GDM1 (cell line): ENCODE measurements around the gene ARMC3.

Source experiments
- DNase-seq: peaks from one replicate; lab custom pipeline; 2025; lab: John Stamatoyannopoulos, UW

ARMC3 gene

DNA sequence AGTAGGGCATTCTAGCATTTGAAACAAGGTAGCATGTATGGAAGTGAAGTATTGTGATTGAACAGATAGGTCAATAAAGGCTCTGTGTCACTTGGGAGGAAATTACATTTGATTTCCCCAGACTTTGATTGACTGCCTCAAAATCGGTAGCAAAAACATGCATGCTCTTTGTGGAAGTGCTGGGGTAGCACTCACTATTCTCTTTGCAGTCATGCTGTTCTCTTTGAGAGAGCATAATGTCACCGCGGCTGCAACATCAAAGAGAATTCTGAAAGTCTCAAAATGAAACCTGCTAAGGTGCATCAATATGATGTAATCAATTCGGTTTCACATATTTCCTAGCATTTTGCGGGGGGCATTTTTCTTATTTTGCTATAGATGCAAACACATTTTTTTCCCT lies 64.2 kb downstream of the ARMC3 start:
- no peak for DNase-seq

DNA sequence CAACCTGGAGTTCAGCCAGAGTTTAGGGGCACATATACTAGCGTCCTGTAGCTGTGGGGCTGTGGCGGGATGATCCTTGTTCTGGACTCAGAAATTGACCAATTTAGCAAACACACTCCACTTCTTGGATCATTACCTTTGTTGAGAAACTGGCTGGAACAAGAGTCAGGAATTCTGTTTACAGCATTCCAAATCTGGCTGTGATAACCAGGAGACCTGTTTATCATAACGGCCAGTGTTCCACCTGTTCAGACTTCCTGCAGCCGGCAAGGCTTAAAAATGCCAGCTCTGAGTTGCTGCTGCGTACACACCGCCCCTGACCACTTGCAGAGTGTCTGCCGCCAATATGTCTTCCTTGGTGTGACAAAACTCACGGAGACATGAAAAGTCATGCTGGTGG lies 64.8 kb downstream of the ARMC3 start:
- DNase-seq: no peak

DNA sequence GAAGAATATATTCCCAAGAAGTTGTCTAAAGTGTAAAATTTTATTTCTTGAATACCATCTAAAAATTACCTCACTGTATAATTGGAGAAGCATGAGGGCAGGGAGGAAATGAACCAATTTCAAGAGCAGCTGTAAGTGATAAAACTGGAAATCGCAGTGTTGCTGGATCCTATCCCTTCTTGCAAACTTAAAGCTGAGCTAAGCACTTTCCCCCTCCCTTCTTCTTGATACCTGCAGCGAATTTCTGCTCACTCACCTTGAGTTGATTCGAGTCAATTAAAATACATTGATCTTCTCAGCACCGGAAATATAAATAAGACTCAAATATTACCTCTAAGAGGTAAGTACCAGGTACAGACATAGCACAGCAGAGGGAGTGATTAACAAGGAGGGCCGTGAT lies 65.5 kb downstream of the ARMC3 start:
- no peak for DNase-seq

DNA sequence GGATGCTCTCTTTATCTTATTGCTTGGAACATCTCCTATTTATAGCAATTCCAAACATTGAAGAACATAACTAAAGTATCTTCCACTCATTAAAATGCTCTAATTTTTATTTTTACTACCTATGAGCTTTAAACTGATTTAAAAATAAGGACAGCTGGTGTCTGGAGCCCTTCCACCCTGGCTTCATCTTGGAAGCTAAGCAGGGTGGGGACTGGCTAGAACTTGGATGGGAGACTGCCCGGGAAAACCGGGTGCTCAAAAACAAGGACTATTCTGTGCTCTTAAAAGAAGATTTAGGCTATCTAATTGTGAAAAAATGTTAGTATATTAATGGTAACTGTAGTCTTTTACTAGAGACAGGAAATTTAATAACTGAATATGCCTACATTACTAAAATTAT lies 69.2 kb downstream of the ARMC3 start:
- DNase-seq: no peak

DNA sequence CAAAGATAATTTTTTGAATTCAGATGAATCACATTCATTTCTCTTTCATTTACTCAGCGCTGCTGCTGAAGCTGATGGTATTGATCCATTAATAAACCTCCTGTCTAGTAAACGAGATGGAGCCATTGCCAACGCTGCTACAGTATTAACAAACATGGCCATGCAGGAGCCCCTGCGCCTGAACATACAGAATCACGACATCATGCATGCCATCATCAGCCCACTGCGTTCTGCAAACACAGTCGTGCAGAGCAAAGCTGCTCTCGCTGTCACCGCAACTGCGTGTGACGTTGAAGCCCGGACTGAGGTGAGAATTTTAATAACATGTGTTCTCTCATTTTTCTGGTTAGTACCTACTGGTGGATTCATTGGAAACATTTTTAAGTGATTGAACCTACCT lies 70.2 kb downstream of the ARMC3 start:
- DNase-seq: no peak

DNA sequence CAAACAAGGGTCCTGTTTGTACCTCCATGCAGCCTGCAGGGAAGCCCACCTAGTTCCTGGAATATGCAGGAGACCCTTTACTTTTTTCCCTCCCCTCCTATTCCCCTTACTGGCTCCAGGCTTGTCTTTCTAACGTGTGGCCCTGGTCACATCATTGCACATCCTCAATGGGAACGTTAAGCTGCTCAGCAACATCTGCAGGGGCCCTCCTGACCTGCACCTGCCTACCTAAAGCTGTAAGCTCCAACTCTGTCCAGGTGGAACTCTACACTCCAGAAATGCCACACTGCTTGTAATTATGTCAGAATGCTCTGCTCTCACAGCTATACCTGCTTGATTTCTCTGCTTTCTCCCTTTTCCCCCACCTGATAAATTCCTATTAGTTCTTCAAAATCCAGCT lies 72.1 kb downstream of the ARMC3 start:
- no peak for DNase-seq

DNA sequence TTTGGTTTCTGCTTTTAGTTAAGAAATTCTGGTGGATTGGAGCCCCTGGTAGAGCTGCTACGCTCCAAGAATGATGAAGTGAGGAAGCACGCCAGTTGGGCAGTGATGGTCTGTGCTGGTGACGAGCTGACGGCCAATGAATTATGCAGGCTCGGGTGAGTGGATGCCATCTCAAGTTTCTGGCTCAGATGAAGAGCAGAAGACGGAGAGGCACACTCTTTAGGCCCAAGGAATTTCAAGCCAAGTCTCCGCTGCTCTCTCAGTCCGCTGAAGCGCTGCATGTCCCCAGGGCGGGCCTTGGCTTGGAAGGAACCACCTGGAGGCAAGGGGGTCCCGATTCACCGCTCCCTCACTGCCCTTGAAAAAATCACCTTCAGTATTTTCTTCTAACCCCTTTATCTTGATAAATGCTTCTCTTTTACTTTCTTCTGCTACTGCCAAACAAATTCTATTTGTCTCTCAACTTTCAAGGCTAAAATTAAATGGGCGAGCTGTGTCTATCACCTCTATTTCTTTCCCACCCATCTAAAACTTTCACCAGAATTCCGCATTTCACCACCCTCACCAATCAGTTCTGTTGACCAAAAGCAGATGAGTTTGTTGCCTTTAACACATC lies 74.2 kb downstream of the ARMC3 start:
- DNase-seq: no peak

DNA sequence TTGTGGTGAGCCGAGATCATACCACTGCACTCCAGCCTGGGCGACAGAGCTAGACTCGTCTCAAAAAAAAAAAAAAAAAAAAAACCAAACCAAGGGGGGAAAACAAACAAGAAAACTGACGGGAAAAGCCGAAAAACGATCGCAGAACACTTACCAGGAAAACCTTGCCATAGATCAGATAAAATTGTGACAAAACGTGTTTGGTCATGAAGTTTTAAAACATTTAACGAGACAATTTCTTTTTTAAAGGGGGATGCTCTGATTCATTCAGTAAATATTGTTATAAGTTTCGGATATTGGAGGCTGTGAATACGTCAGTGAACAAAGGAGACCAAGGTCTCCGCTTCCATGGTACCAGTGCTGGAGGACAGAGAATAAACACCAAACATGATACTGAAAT lies 77.3 kb downstream of the ARMC3 start:
- no peak for DNase-seq

DNA sequence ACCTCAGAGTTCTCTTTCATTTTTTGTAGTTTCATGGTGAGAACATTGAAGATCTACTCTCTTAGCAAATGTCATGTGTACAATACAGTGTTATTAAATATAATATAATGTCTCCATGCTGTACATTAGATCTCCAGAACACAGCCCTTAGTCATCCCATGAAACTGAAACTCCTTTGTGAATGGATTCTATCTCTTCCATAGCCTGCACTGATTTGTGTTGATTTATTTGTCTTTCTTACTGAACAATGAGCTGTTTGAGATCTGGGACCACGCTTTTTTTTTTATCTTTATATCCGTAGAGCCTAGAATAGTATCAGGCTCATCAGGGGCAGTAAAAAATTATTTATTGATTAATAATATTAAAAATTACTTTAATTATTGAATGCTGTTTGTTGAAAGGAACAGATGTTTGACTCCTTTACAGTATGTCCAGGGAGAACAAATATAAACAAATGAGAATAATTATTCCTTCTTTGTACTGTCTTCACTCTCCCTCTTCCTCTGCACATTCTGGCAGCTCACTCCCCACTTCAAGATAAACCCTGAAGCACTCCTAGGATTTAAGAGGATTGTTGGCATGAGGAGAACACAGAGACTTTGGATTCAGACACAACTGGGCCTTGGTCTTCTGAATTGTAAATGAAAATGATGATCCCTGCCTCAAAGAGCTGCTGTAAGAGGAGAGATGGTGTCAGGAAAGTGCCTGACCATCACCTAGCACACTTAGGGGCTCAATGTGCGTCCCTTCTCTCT lies 85.9 kb downstream of the ARMC3 start:
- no peak for DNase-seq

DNA sequence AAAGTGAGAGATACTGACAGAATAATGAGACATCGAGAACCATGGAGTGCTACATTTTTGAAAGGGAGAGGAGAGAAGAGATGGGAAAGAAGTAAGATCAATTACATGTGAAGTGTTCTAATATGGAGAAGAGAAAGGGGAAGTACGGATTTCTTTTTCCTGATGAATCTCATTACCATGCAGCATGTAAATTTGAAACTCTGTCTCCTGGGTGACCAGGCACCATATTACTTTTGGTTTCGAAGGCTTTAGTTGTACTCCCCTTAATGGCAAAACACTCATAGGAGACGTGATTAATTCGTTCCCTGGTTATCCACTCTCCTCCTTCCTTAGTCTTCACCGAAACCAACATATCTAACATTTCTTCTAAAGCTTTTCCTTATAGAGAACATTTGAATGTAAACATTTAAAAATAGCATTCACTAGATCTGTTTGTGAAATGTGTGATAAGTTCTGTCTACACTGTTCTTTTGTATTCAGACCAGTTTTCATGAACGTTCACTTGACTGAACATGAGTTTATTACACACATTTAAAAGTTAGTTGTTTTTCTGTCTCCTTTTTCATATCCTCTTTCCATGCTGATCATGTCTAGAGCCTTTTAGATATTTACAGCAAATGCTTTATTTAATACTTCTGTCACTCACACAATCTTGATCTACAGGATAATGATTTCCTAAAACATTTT lies 87.3 kb downstream of the ARMC3 start:
- no peak for DNase-seq

DNA sequence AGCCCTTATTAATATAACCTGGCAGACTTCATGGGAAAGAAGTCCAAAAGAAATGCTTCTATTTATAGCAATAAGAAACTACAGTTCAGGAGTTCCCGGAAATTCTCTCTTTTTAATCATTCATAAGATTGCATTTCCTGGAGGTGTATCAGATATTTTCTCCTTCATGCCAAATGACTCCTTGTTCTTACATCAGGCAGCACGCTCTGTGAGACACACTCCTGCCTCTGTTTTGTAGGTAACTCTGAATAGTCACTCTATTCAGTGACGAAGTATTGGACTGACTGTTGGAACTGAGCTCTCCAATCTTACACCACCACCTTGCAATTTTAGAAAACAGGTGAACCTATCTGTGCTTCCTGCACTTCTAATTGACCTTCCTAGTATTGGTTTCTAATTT lies 88.8 kb downstream of the ARMC3 start:
- DNase-seq: no peak

DNA sequence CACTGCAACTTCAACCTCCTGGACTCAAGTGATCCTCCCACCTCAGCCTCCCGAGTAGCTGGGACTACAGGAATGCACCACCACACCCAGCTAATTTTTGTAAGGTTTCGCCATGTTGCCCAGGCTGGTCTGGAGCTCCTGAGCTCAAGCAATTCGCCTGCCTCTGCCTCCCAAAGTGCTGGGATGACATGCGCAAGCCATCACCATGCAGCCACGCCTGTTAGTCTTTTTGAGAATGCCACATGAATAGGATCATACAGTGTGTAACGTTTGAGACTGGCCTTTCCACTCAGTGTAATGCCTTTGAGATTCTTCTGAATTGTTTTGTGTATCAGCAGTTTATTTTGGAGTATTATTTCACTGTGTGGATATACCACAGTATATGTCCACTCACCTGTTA lies 91.8 kb downstream of the ARMC3 start:
- DNase-seq: no peak

DNA sequence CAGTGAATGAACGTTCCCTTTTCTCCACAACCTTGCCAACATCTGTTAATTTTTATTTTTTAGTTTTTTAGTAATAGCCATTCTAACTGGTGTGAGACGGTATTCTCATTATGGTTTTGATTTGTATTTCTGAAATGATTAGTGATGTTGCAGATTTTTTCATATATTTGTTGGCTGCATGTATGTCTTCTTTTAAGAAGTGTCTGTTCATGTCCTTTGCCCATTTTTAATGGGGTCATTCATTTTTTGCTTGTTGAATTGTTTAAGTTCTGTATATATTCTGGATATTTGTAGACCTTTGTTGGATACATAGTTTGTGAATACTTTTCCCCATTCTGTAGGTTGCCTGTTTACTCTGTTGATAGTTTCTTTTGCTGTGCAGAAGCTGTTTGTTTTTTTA lies 93.6 kb downstream of the ARMC3 start:
- no peak for DNase-seq

DNA sequence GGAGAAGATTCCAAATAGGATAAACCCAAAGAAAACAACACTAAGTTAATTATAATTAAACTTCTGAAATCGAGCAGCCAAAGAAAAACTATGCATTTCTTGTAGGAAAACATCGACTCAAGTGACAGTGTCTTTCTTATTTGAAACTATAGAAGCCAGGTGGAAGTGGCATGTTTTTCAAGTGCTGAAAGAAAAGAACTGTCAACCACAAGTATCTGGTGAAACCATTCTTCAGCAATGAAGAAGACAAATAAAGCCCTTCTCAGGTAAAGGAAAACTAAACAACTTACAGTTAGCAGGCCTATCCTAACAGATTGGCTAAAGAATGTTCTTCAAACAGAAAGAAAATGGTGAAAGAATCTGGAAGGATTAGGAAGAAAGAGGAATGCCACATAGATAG lies 96.1 kb downstream of the ARMC3 start:
- DNase-seq: no peak

DNA sequence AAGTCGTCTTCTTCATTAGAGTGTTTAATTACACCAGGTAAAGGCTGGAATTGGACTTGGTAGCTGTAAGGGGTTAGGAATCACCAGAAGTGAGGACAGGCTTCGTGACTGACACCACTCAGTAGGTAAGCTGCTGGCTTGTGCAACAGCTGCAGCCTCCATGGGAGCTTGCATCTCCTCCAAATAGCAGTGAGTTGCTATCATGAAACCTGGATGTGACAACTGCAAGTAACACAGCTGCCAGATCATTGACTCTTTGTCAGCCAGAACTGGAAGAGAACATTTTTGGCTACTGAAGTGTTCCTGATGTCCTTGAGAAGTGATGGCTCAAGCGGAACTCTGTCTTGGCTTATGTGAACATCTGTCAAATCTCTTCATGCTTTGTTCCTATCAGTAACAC lies 103.5 kb downstream of the ARMC3 start:
- no peak for DNase-seq

DNA sequence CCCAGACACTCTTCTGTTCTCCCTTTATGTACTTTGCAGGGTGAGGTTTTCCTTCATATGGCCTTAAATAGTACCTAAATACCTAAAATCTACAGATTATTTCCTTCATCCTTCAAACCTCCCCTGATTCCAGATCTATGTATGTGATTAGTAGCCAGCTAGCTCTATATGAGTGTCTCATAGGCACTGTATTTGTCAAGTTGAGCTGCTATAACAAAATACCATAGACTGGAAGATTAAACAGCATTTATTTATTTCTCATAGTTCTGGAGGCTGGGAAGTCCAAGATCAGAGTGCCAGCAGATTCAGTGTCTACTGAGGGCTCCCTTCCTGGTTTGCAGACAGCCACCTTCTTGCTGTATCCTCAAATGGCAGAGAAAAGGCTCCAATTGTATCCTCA lies 106.9 kb downstream of the ARMC3 start:
- no peak for DNase-seq

DNA sequence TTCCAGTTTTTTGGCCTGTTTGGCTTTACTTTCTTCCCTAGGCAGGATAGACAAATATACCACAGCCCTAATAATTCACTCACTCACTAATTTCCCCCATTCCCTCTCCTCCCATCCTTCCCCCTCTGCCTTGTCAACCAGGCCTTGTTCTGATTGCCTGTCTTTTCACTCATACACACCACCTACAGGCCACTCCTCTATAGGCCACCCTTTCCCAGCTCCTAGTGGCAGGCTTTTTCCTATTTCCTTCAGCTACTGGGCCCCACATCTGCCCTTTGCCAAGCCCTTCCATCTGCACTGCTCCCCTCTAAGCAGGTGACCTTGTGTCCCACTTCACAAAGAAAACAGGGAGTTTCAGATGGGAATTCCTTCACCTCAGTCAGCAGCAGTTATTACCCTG lies 107.7 kb downstream of the ARMC3 start:
- DNase-seq: no peak

DNA sequence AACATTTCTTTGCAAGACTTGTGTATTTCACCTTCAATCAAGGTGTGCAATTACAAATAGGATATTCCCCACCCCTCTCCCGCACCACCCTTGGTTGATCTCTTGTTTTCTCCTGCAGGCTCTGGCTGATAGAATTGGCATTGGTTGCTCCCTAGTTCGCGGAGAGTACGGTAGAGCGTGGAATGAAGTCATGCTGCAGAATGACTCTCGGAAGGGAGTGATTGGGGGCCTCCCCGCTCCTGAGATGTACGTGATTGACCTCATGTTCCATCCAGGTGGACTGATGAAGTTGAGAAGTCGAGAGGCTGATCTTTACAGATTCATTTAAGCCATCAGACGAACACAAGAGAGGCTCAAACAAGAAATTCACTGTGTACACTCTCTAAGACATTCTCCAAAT lies 109.3 kb downstream of the ARMC3 start:
- DNase-seq: no peak

DNA sequence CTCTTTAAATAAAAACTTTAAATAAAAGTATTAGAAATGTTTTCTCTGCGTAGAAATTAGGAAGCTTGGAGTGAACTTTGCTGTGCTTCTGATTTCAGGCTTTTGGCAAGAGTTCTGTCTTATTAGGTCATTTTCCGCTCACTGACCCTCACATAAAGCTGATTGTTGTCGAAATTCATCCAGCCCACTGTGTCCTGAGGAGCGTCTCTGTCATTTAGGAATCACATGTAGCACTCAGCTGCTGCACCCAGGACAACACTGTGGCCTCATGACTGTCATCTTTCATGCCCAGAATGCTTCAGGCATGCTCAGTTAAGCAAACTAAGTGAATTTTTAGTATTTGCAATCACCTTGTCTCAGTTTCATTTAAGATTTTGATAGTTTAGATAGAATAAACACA lies 109.7 kb downstream of the ARMC3 start:
- DNase-seq: no peak

DNA sequence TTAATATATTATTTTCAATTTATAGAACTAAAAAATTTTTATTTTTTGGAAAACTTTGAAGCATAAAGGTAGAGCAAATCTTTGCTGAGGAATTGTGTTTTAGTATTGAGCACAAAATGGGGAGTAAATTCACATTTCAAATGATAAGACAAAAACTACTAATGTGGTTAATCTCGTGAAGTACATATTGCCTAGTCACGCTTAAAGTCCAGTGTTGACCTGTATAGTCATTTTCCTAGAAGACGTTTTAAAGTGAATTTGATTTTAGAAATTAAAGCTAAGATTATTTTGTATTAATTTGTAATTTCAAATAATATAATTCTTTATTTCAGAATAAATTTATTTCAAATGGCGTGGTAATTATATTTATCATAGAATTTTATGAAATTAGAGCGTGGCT lies 110.3 kb downstream of the ARMC3 start:
- DNase-seq: no peak

DNA sequence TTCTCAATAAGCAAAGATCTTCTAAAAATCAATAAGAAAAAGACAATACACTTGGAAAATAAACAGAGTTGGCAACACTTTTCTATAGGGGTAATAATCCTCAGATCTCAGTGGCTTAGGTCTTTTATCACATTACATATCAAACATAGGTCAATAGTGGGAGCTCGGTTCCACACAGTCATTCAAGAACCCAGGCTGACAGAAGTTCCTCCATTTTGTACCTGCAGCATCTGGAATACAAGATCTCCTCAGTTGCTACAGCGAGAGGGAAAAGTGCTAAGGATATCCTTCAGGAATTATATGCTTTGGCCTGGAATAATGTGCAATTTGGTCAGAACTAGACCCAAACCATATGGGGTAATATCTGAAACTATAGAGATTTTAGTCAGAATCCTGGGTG lies 112.1 kb downstream of the ARMC3 start:
- DNase-seq: no peak

DNA sequence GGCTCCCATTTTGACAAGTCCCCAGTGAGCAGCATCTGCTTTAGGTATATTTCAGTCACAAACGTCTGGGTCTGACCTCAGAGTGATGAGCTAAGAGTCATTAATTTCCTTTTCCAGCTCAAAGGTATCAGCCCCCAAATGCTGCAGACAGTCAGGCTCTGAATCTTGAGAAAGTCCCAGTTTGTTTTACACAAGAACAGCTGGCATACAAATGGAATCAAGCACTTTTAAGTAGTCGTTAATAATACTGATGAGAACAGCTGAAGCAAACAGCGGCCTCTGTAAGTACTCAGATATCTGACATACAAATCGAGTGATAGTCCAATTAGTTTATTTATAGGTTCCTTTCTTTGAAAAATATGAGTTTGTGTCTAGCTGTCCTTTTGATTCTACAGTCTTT lies 118.2 kb downstream of the ARMC3 start:
- DNase-seq: no peak

DNA sequence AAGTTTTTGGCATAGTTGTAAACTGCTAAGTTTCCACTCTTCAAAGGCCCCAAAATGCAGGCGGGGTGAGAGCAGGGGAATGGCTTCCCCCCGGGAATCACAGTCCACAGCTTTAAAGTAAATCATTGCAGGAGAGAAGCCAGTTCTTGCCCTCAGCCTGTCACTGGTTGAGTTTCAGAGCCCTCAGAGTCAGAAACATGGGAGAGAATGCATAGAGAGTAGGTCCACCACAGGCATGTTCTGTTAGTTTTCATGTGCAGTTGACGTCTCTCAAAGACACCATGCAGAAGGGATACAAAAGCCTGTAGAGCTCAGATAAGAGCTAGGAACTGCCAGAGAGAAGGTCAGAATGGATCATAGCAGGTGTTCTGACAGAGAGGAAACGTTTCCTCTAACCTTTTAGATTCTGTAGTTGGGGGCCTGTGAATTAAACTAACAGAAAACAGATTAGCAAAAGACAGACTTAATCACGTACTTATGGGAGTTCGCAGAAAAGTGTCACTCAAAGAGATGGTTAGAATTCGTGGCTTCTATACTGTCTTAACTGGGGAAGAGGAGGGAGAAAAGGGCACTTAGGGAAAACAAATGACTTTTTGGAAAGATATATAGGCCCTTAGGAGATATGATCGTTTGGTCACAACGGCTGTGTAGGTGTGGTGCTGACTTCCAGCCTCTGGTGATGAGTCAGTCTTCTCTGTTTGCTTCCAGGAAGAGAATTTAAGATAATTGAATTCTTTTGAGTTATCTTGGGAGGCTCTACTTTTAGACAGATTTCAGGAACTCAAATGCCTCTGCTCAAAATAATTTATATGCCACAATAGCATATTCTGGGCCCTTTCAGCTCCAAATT lies 119.6 kb downstream of the ARMC3 start:
- no peak for DNase-seq
